SK-N-SH (cell line): Measurements from ENCODE around the gene CTBP2. TPM values are rescaled to one million over a fixed set of nuclear protein-coding genes. Genes with fewer than 3 reads are reported as not detected.

Experiments
- CTCF ChIA-PET: fragments of 300-600, 350-600 bp; formaldehyde crosslinking; extraction: SDS; loops from one replicate; lab custom pipeline; 2021; lab: Yijun Ruan, JAX
- POLR2A ChIA-PET: fragments of 350-600 bp; sonication (Branson Sonifier 250); formaldehyde crosslinking; extraction: SDS; loops from one replicate; lab custom pipeline; 2020; ENCODE audit warnings: antibody characterized with exemption, inconsistent platforms; lab: Yijun Ruan, JAX
- DNase-seq: peaks from one replicate; pipeline ENCODE4 v3.0.0; 2012
- H2AFZ ChIP-seq: fragments of 200-600 bp; sonication (generic); 2 replicates; pipeline ENCODE4 v1.8.1; 2016; ENCODE audit warnings: antibody characterized with exemption, mild to moderate bottlenecking, low read depth
- H3F3A ChIP-seq: fragments of 200-600 bp; sonication (generic); replicated peaks from 2 replicates; pipeline ENCODE3; 2016; ENCODE audit warnings: antibody characterized with exemption, mild to moderate bottlenecking; ENCODE audit not compliant: insufficient read depth
- H3K27ac ChIP-seq, 2 experiments: fragments of 200-500 bp in 1 of 2; fragments of 200-600 bp in 1 of 2; sonication (Bioruptor generic) in 1 of 2; sonication (generic), shearing (Covaris generic) in 1 of 2; 2 replicates each; pipeline versions ENCODE4 v1.5.1 to v1.6.1; 2014 to 2016; ENCODE audit warnings: low read depth in 2 of 2, inconsistent platforms in 1 of 2, low read length in 1 of 2, mild to moderate bottlenecking in 1 of 2, mixed read lengths in 1 of 2
- H3K27me3 ChIP-seq: fragments of 200-600 bp; sonication (generic), shearing (Covaris generic); 2 replicates; pipeline ENCODE4 v1.6.1; 2016; ENCODE audit warnings: mixed run types; ENCODE audit not compliant: insufficient read depth
- H3K36me3 ChIP-seq, 2 experiments: fragments of 200-500 bp in 1 of 2; fragments of 200-600 bp in 1 of 2; sonication (Bioruptor generic) in 1 of 2; sonication (generic) in 1 of 2; replicated peaks in 1 of 2; 2 replicates each; pipeline versions ENCODE3 to v1.5.1; 2014 to 2016; ENCODE audit warnings: low read length in 1 of 2, mild to moderate bottlenecking in 1 of 2; ENCODE audit not compliant: insufficient read depth in 2 of 2, control insufficient read depth in 1 of 2
- H3K4me1 ChIP-seq, 2 experiments: fragments of 200-500 bp in 1 of 2; fragments of 200-600 bp in 1 of 2; sonication (Bioruptor generic) in 1 of 2; sonication (generic), shearing (Covaris generic) in 1 of 2; 2 replicates each; pipeline versions ENCODE4 v1.5.1 to v1.6.1; 2014 to 2016; ENCODE audit warnings: low read depth in 1 of 2, low read length in 1 of 2, mixed run types in 1 of 2; ENCODE audit not compliant: insufficient read depth in 2 of 2, control insufficient read depth in 1 of 2
- H3K4me2 ChIP-seq: fragments of 200-600 bp; sonication (generic), shearing (Covaris generic); 2 replicates; pipeline ENCODE4 v1.6.1; 2017; ENCODE audit warnings: mixed run types
- H3K4me3 ChIP-seq, 2 experiments: fragments of 200-500 bp in 1 of 2; fragments of 200-600 bp in 1 of 2; sonication (Bioruptor generic) in 1 of 2; sonication (generic), shearing (Covaris generic) in 1 of 2; 2 replicates each; pipeline versions ENCODE4 v1.5.1 to v1.8.1; 2014 to 2016; ENCODE audit warnings: low read depth in 2 of 2, inconsistent platforms in 1 of 2, low read length in 1 of 2, mild to moderate bottlenecking in 1 of 2, mixed read lengths in 1 of 2, moderate library complexity in 1 of 2
- H3K79me2 ChIP-seq: fragments of 200-600 bp; sonication (generic); 2 replicates; pipeline ENCODE4 v1.8.1; 2017; ENCODE audit warnings: mild to moderate bottlenecking; ENCODE audit not compliant: insufficient read depth
- H3K9ac ChIP-seq: fragments of 200-600 bp; sonication (generic); 2 replicates; pipeline ENCODE4 v1.6.1; 2017; ENCODE audit warnings: mixed run types
- H3K9me2 ChIP-seq: fragments of 200-600 bp; sonication (generic); 2 replicates; pipeline ENCODE4 v1.6.1; 2017; ENCODE audit warnings: mixed run types
- H3K9me3 ChIP-seq: fragments of 200-600 bp; sonication (generic); 2 replicates; pipeline ENCODE4 v1.6.1; 2017; ENCODE audit warnings: mixed run types, mild to moderate bottlenecking, moderate library complexity
- H4K20me1 ChIP-seq: fragments of 200-600 bp; sonication (generic); 2 replicates; pipeline ENCODE4 v1.6.1; 2017; ENCODE audit warnings: mild to moderate bottlenecking, mixed run types; ENCODE audit not compliant: insufficient read depth
- CHD2 ChIP-seq: fragments of 150-350 bp; IDR thresholded peaks from 2 replicates; pipeline ENCODE4 v1.6.1; 2018; ENCODE audit warnings: low read length; ENCODE audit not compliant: partially characterized antibody
- ELF1 ChIP-seq: IDR thresholded peaks from 2 replicates; pipeline ENCODE4 v1.4.0; 2012
- EP300 ChIP-seq, 2 experiments: IDR thresholded peaks; 2 replicates each; pipeline versions ENCODE4 v1.4.0 to v1.6.1; 2012; ENCODE audit warnings: borderline replicate concordance in 1 of 2, low read depth in 1 of 2, low read length in 1 of 2
- EZH2phosphoT487 ChIP-seq: fragments of 200-600 bp; sonication (generic); IDR thresholded peaks from 2 replicates; pipeline ENCODE4 v1.6.1; 2017; ENCODE audit warnings: low read depth, mixed run types, mild to moderate bottlenecking, antibody characterized with exemption, moderate library complexity, borderline replicate concordance
- FOSL2 ChIP-seq: IDR thresholded peaks from 2 replicates; pipeline ENCODE4 v1.4.0; 2012; ENCODE audit warnings: low read depth, mild to moderate bottlenecking, moderate library complexity, borderline replicate concordance
- FOXJ3 ChIP-seq: sonication (generic); formaldehyde crosslinking; IDR thresholded peaks from 2 replicates; pipeline ENCODE4 v1.5.1; 2020; ENCODE audit warnings: mild to moderate bottlenecking, missing genetic modification reagents
- FOXM1 ChIP-seq: IDR thresholded peaks from 2 replicates; pipeline ENCODE4 v1.4.0; 2012; ENCODE audit warnings: low read depth, mild to moderate bottlenecking
- GABPA ChIP-seq: IDR thresholded peaks from 2 replicates; pipeline ENCODE4 v1.4.0; 2012; ENCODE audit warnings: low read depth, mild to moderate bottlenecking
- IRF3 ChIP-seq: fragments of 150-350 bp; IDR thresholded peaks from 2 replicates; pipeline ENCODE4 v1.6.1; 2016; ENCODE audit warnings: mild to moderate bottlenecking, low read depth, low read length
- JUND ChIP-seq: IDR thresholded peaks from 2 replicates; pipeline ENCODE4 v1.4.0; 2012
- MAX ChIP-seq: IDR thresholded peaks from 2 replicates; pipeline ENCODE4 v1.4.0; 2012; ENCODE audit warnings: low read depth
- MEF2A ChIP-seq: IDR thresholded peaks from 2 replicates; pipeline ENCODE4 v1.4.0; 2012; ENCODE audit warnings: low read depth, borderline replicate concordance
- MXI1 ChIP-seq: IDR thresholded peaks from 2 replicates; pipeline ENCODE4 v1.6.1; 2012; ENCODE audit warnings: mild to moderate bottlenecking, low read depth, low read length, improper control_type of control experiment
- RAD21 ChIP-seq: IDR thresholded peaks from 2 replicates; pipeline ENCODE4 v1.6.1; 2012; ENCODE audit warnings: mild to moderate bottlenecking, low read length
- REST ChIP-seq: IDR thresholded peaks from 2 replicates; pipeline ENCODE4 v1.6.1; 2012; ENCODE audit warnings: mild to moderate bottlenecking, low read depth, low read length, moderate library complexity
- RFX5 ChIP-seq: IDR thresholded peaks from 2 replicates; pipeline ENCODE4 v1.6.1; 2012; ENCODE audit warnings: mild to moderate bottlenecking, improper control_type of control experiment, low read length
- SMC3 ChIP-seq: IDR thresholded peaks from 2 replicates; pipeline ENCODE4 v1.6.1; 2012; ENCODE audit warnings: low read depth, low read length, improper control_type of control experiment
- USF1 ChIP-seq: IDR thresholded peaks from 2 replicates; pipeline ENCODE4 v1.4.0; 2012; ENCODE audit warnings: low read depth, borderline replicate concordance
- YY1 ChIP-seq: IDR thresholded peaks from 2 replicates; pipeline ENCODE4 v1.4.0; 2012; ENCODE audit warnings: low read depth, mild to moderate bottlenecking
- WGBS: methylation state at CpG from one replicate; pipeline ENCODE4 v1.1.6; 2017; ENCODE audit warnings: low lambda C conversion rate; 5-methylcytosine and 5-hydroxymethylcytosine counted together
- polyA plus RNA-seq, 3 experiments: library from polyadenylated mRNA; depleted of rRNA; stranded (reverse); fragments of >200 nt; gene quantifications; 2 replicates each; pipeline ENCODE4 v1.2.3, GENCODE V29; 2012

CTBP2 gene
- polyA plus RNA-seq, 1 of the 3 experiments (the other 2 are of a cell fraction) = 69.7 TPM

GRCh38 chr10:125125951-125126735, 34.2 kb downstream of the CTBP2 start (continued):
- TF ChIP-seq REST (no peak), FOXJ3 (no peak), MXI1 (no peak), JUND (no peak), FOSL2 (no peak), YY1 (no peak), MEF2A (no peak)
- TF ChIP-seq, all 33 proteins: peak for 0

- peaks cover 98% of the 10 kb centered on the region for H4K20me1 ChIP-seq
- TF ChIP-seq IRF3 = no peak
- no peak for TF ChIP-seq GABPA
- TF ChIP-seq EZH2phosphoT487 = no peak
- no peak for TF ChIP-seq RAD21
- TF ChIP-seq FOSL2 = no peak
- no peak for TF ChIP-seq USF1
- no peak for TF ChIP-seq CHD2
- TF ChIP-seq SMC3 = no peak
- no peak for TF ChIP-seq YY1
- no peak for TF ChIP-seq ELF1
- no peak for TF ChIP-seq FOXM1
- no peak for TF ChIP-seq EP300 (IDR thresholded peaks at IDR 0.05; ENCODE audit: borderline replicate concordance in 1 of 2, low read depth in 1 of 2, low read length in 1 of 2)
- TF ChIP-seq RFX5 = no peak
- no peak for TF ChIP-seq REST
- no peak for TF ChIP-seq MAX
These were observed 35.5 kb downstream of the CTBP2 start for GRCh38 chr10:125124907-125125306.

More at GRCh38 chr10:125124907-125125306, 35.5 kb downstream of the CTBP2 start:
- DNase-seq = peak; percentile 50
- Histone ChIP-seq H3K79me2 (peaks cover 100% of the 10 kb centered on the region), H3K9ac (no peak overlapping the region), H3K9me2 (no peaks in the 10 kb centered on the region), H3K4me3 (no peak overlapping the region), H3K27ac (no peak overlapping the region; a peak in 1 of 4 replicates), H3K27me3 (no peaks in the 10 kb centered on the region), H3F3A (no peaks in the 10 kb centered on the region), H3K9me3 (no peaks in the 10 kb centered on the region), H2AFZ (no peak overlapping the region), H3K36me3 (peaks cover 9 to 35% of the 10 kb centered on the region in 2 experiments), H3K4me1 (peaks cover 16 to 21% of the 10 kb centered on the region in 2 experiments; a peak in 2 of 4 replicates), H3K4me2 (no peak overlapping the region)
- ChIA-PET CTCF (no interaction called here), POLR2A (no interaction called here)
- WGBS = 86% methylated on average over 10 of the region's 10 CpGs
